H1 (cell line): ENCODE results near the gene TAPT1.

Experiments
- ASH2L ChIP-seq: fragments of 200-600, 300-600 bp; sonication (generic); IDR thresholded peaks from one replicate; pipeline ENCODE4 v1.7.1; 2017; ENCODE audit warnings: low read length
- EP300 ChIP-seq, 2 experiments: IDR thresholded peaks; 1 replicate in 1 of 2; 2 replicates in 1 of 2; pipeline ENCODE4 v1.6.1; 2011 to 2012; ENCODE audit warnings: low read depth in 2 of 2, low read length in 2 of 2, mild to moderate bottlenecking in 2 of 2, borderline replicate concordance in 1 of 2, inconsistent platforms in 1 of 2, moderate library complexity in 1 of 2

DNA sequence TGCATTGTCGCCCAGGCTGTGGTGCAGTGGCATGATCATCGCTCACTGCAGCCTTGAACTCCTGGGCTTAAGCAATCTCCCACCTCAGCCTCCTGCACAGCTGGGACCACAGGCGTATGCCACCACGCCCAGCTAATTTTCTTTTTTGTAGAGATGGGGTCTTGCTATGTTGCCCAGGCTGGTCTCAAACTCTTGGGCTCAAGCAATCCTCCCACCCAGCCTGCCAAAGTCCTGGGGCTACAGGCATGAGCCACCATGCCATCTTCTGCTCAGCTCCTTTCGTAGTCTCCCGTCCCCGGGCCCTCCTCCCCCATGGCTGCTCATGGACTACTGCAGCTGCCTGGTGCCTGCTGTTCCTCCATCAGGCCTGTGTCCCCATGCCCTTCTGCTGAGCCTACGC, 58.1 kb downstream of the TAPT1 start:
- TF ChIP-seq EP300 (IDR thresholded peaks at IDR 0.05; ENCODE audit: borderline replicate concordance in 1 of 2, low read depth in 2 of 2, low read length in 2 of 2) = no peak
- no peak for TF ChIP-seq ASH2L
